Mucosa of rectum (tissue), 2 donors: Measurements from ENCODE around the gene NBL1.

ENCODE experiments used
- H3K27ac ChIP-seq, 2 donors: one replicate each; pipeline ENCODE4 v1.7.0; 2013; ENCODE audit warnings: inconsistent platforms in 2 of 2, low read depth in 2 of 2, low read length in 2 of 2
- H3K27me3 ChIP-seq, 2 donors: one replicate each; pipeline ENCODE4 v1.7.0; 2013; ENCODE audit warnings: low read length in 2 of 2; ENCODE audit not compliant: control insufficient read depth in 2 of 2, insufficient read depth in 2 of 2
- H3K36me3 ChIP-seq, 2 donors: one replicate each; pipeline ENCODE4 v1.7.0; 2013; ENCODE audit warnings: low read length in 2 of 2; ENCODE audit not compliant: control insufficient read depth in 2 of 2, insufficient read depth in 2 of 2
- H3K4me1 ChIP-seq, 2 donors: one replicate each; pipeline ENCODE4 v1.7.0; 2013; ENCODE audit warnings: low read length in 2 of 2, mild to moderate bottlenecking in 1 of 2; ENCODE audit not compliant: control insufficient read depth in 2 of 2, insufficient read depth in 2 of 2
- H3K4me3 ChIP-seq, 2 donors: one replicate each; pipeline ENCODE4 v1.7.0; 2013; ENCODE audit warnings: low read length in 2 of 2
- H3K9ac ChIP-seq, 2 donors: one replicate each; pipeline ENCODE4 v1.7.0; 2013; ENCODE audit warnings: low read length in 2 of 2, low read depth in 1 of 2, mild to moderate bottlenecking in 1 of 2
- H3K9me3 ChIP-seq, 2 donors: one replicate each; pipeline ENCODE4 v1.7.0; 2013; ENCODE audit warnings: low read length in 2 of 2; ENCODE audit not compliant: control insufficient read depth in 2 of 2
- donor health status: healthy.
- donor health status: Normal muscosa, but diverticular disease.

NBL1 gene

DNA sequence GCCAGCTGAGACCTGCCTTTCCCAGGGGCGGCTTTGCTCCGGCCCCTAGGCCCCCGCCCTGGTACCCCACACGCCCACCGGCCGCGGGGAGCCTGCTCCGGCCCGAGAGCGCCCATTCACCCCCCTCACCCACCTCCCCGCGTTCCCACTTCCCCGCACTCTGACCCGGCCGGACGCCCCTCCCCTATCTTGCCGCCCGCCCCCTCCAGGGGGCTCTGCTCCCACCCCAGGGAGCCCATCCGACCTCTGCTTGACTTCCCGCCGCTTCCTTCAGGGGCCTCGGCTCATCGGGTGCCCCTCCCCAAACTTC, 21.0 kb downstream of the NBL1 start:
- Histone ChIP-seq H3K27me3 (peaks cover 37 to 42% of the 10 kb centered on the region in 2 donors), H3K4me3 (no peak overlapping the region)

DNA sequence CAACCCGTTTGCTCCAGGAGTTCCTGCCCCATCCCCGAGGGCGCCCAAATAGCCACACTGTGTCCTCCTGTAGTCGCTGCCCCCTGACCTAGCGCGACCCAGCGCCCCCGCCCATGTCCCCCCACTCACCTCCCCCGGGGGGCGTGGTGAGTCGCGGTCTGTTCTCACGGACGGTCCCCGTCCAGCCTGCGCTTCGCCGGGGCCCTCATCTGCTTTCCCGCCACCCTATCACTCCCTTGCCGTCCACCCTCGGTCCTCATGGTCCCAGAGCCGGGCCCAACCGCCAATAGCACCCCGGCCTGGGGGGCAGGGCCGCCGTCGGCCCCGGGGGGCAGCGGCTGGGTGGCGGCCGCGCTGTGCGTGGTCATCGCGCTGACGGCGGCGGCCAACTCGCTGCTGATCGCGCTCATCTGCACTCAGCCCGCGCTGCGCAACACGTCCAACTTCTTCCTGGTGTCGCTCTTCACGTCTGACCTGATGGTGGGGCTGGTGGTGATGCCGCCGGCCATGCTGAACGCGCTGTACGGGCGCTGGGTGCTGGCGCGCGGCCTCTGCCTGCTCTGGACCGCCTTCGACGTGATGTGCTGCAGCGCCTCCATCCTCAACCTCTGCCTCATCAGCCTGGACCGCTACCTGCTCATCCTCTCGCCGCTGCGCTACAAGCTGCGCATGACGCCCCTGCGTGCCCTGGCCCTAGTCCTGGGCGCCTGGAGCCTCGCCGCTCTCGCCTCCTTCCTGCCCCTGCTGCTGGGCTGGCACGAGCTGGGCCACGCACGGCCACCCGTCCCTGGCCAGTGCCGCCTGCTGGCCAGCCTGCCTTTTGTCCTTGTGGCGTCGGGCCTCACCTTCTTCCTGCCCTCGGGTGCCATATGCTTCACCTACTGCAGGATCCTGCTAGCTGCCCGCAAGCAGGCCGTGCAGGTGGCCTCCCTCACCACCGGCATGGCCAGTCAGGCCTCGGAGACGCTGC, 21.7 kb downstream of the NBL1 start:
- H3K9ac ChIP-seq = no peak overlapping the region
- no peaks in the 10 kb centered on the region for H3K36me3 ChIP-seq
- no peak overlapping the region for H3K4me3 ChIP-seq
- H3K9me3 ChIP-seq = no peaks in the 10 kb centered on the region
- H3K4me1 ChIP-seq = peaks cover 0 to 2% of the 10 kb centered on the region in 2 donors
- peaks cover 37 to 42% of the 10 kb centered on the region in 2 donors for H3K27me3 ChIP-seq
- H3K27ac ChIP-seq = no peak overlapping the region

More for the DNA sequence above, 21.0 kb downstream of the NBL1 start:
- H3K36me3 ChIP-seq = no peaks in the 10 kb centered on the region
- peaks cover 0 to 2% of the 10 kb centered on the region in 2 donors for H3K4me1 ChIP-seq
- no peaks in the 10 kb centered on the region for H3K9me3 ChIP-seq
- H3K27ac ChIP-seq = no peak overlapping the region
- no peak overlapping the region for H3K9ac ChIP-seq

GRCh38 chr1:19668888-19669287, 24.8 kb downstream of the NBL1 start:
- H3K27me3 ChIP-seq = peaks cover 31 to 32% of the 10 kb centered on the region in 2 donors
- H3K4me1 ChIP-seq = peaks cover 0 to 2% of the 10 kb centered on the region in 2 donors
- H3K9ac ChIP-seq = no peak overlapping the region
- no peak overlapping the region for H3K27ac ChIP-seq
- no peaks in the 10 kb centered on the region for H3K9me3 ChIP-seq
- no peak overlapping the region for H3K4me3 ChIP-seq
- H3K36me3 ChIP-seq = no peaks in the 10 kb centered on the region

- Histone ChIP-seq H3K36me3 (no peaks in the 10 kb centered on the region), H3K9ac (no peak overlapping the region), H3K4me3 (no peak overlapping the region), H3K27ac (no peak overlapping the region), H3K27me3 (peaks cover 19 to 23% of the 10 kb centered on the region in 2 donors), H3K9me3 (no peaks in the 10 kb centered on the region), H3K4me1 (no peaks in the 10 kb centered on the region)
Observed at GRCh38 chr1:19670787-19671186, 26.7 kb downstream of the NBL1 start.

DNA sequence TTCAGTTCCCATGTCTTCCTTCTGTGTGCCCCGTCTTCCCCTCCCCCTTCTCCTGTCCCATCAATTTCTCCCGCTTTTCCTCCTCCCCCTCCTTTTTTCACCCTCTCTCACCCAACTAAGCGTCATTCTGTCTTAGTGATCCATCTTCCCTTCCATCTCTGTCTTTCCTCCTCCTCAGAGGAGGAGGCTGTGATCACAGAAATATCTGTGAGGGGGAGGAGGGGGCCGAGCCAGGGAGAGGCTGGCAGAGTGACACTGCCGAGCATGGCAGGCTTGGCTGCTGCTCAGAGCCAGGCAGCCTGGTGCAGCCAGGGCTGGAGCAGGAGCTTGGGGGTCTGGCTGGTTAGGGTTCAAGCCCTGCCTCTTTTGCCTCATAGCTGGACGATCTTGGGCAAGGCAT, 28.1 kb downstream of the NBL1 start:
- Histone ChIP-seq H3K4me1 (no peaks in the 10 kb centered on the region), H3K4me3 (no peak overlapping the region), H3K9ac (no peak overlapping the region), H3K36me3 (no peaks in the 10 kb centered on the region), H3K9me3 (no peaks in the 10 kb centered on the region), H3K27ac (no peak overlapping the region), H3K27me3 (peaks cover 6 to 11% of the 10 kb centered on the region in 2 donors)

GRCh38 chr1:19675797-19676196, 31.7 kb downstream of the NBL1 start:
- Histone ChIP-seq H3K36me3 (no peaks in the 10 kb centered on the region), H3K9me3 (no peaks in the 10 kb centered on the region), H3K27me3 (no peaks in the 10 kb centered on the region), H3K4me3 (no peak overlapping the region), H3K9ac (no peak overlapping the region), H3K27ac (no peak overlapping the region), H3K4me1 (no peaks in the 10 kb centered on the region)

GRCh38 chr1:19676438-19676922, 32.4 kb downstream of the NBL1 start:
- Histone ChIP-seq H3K27ac (no peak overlapping the region), H3K36me3 (no peaks in the 10 kb centered on the region)

DNA sequence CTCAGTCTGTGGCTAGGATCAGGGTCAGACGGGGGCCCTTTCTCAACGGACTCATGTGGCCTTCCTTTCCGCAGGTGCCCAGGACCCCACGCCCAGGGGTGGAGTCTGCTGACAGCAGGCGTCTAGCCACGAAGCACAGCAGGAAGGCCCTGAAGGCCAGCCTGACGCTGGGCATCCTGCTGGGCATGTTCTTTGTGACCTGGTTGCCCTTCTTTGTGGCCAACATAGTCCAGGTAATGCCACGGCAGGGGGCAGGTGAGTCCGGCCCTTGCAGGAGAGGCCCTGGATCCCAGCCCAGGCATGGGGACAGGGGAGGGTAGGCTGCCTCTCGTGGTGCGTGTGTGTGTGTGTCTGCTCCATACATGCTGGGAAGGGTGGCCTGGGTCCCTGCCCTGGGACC, 34.4 kb downstream of the NBL1 start:
- Histone ChIP-seq H3K27me3 (no peaks in the 10 kb centered on the region), H3K9me3 (no peaks in the 10 kb centered on the region), H3K9ac (no peak overlapping the region), H3K4me3 (no peak overlapping the region), H3K4me1 (no peaks in the 10 kb centered on the region), H3K36me3 (peaks cover 0 to 3% of the 10 kb centered on the region in 2 donors), H3K27ac (no peak overlapping the region)

More at GRCh38 chr1:19676438-19676922, 32.4 kb downstream of the NBL1 start:
- no peak overlapping the region for H3K9ac ChIP-seq
- H3K4me3 ChIP-seq = no peak overlapping the region
- H3K4me1 ChIP-seq = no peaks in the 10 kb centered on the region
- H3K27me3 ChIP-seq = no peaks in the 10 kb centered on the region
- no peaks in the 10 kb centered on the region for H3K9me3 ChIP-seq

- Histone ChIP-seq H3K36me3 (peaks cover 0 to 3% of the 10 kb centered on the region in 2 donors), H3K27me3 (no peaks in the 10 kb centered on the region), H3K9me3 (no peaks in the 10 kb centered on the region), H3K4me1 (no peaks in the 10 kb centered on the region), H3K27ac (no peak overlapping the region), H3K9ac (no peak overlapping the region), H3K4me3 (no peak overlapping the region)
Observed at GRCh38 chr1:19678931-19679453, 34.9 kb downstream of the NBL1 start.

DNA sequence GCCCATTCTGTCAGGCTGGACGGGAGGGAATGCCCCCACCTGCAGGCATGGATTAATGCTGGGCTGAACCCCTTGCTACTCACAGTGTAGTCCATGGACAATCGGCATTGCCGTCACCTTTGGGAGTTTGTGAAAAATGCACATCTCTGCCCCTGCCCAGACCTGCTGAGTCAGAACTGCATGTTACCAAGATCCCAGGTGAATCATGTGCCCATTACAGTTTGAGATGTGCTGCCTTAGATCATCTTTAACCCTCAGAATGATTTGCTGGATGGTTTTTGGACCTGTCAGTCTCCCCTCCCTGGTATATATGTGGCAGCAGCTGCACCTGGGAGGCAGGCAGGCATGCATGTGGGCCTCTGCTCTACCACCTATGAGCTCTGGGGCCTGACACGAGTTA, 35.6 kb downstream of the NBL1 start:
- no peaks in the 10 kb centered on the region for H3K27me3 ChIP-seq

More for the DNA sequence above, 35.6 kb downstream of the NBL1 start:
- H3K4me3 ChIP-seq = no peak overlapping the region
- H3K9me3 ChIP-seq = no peaks in the 10 kb centered on the region
- H3K9ac ChIP-seq = no peak overlapping the region
- H3K27ac ChIP-seq = no peak overlapping the region
- H3K4me1 ChIP-seq = no peaks in the 10 kb centered on the region
- peaks cover 3 to 4% of the 10 kb centered on the region in 2 donors for H3K36me3 ChIP-seq
